HG03066 (cell line): Measurements from ENCODE around the gene FOXRED1.
A peak's percentile ranks its signal among the peaks of the same experiment; 100 is the strongest.

Experiments used
- ATAC-seq: cut with Tn5 transposase; IDR thresholded peaks from one replicate; pipeline ENCODE4 v1.9.1; 2021; ENCODE audit warnings: low read depth; ENCODE audit not compliant: unreplicated experiment

The FOXRED1 gene

GRCh38 chr11:126310200-126310991 lies 41.4 kb downstream of the FOXRED1 start:
- peak; percentile 34 for ATAC-seq

- no peak for ATAC-seq
Measured at GRCh38 chr11:126310992-126311310, 42.0 kb downstream of the FOXRED1 start.

- peak; percentile 58 for ATAC-seq
Measured at GRCh38 chr11:126311401-126312291, 42.7 kb downstream of the FOXRED1 start.

- ATAC-seq: no peak
Measured at GRCh38 chr11:126312961-126313360, 44.0 kb downstream of the FOXRED1 start.

DNA sequence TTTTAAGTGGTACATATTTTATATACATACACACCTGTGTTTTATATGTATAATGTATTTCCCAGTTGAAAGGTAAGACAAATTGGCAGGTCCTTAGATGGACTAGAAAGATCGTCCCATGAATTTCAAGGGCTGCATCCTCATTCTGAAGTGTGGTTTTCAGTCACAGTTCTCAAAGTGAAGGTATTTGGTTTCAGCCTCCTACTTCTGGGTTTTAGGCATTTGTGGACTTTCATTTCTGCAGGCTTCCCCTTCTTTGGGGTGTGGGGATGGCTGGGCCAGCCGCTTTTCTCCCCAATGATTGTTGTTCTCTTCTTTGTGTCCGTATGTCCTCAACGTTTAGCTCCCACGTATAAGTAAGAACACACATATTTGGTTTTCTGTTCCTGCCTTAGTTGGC lies 44.9 kb downstream of the FOXRED1 start:
- no peak for ATAC-seq

GRCh38 chr11:126317432-126317755 lies 48.4 kb downstream of the FOXRED1 start:
- ATAC-seq: no peak

DNA sequence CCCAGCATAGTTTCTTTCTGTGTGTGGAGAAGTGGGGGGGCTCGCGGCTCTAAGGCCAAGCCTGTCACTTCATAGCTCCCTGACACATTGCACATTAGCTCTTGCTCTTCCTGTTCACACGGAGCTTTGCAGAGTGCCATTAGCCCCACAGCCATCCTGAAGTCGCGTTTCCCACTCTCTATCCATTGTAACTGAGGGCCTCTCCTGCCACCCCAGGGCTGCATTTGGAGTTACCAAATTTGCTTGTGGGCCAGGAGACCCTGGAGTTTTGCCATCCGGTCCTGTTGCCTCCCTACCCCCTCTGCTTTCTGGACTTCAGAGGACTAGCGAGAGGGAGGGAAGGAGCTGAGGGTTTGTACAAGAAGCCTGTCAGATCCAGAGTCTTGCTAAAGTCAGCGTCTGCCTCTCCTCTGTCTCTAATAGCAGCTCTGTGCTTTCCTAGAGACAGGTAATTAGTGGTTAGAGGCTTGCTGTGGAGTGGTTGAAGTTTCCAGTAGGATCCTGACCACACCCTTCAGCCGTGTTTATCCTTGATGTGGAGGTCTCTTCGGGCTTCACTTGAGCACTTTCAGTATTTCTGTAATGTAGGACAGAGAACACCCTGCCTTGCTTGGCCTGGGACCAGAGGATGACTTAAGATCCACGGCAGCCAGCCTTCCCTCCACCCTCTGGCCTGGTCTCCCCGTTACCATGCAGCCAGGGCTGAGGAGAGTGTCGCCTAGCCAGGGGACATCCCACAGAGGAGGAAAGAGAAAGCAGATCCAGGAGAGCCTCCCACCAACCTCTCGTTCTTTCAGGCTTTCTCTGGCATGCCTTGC lies 49.0 kb downstream of the FOXRED1 start:
- ATAC-seq: peak; percentile 45

- ATAC-seq: peak; percentile 80
Measured at GRCh38 chr11:126318574-126319373, 49.8 kb downstream of the FOXRED1 start.

GRCh38 chr11:126319374-126319740 lies 50.4 kb downstream of the FOXRED1 start:
- no peak for ATAC-seq

- ATAC-seq: no peak
Measured at GRCh38 chr11:126322996-126323395, 54.0 kb downstream of the FOXRED1 start.

GRCh38 chr11:126327281-126328000 lies 58.5 kb downstream of the FOXRED1 start:
- no peak for ATAC-seq
